A549 treated with Hydrocortisone at 1 μM for 4 hours (cell line): ENCODE measurements around the gene NSMCE3. TPM values are rescaled to one million over a fixed set of nuclear protein-coding genes. Genes with fewer than 3 reads are reported as not detected.

Experiments used
- total RNA-seq: library from RNA; stranded (reverse); fragments of 200-300 nt; extraction: Qiagen RNA extraction; gene quantifications from 5 replicates; pipeline ENCODE4 v1.2.3, GENCODE V29; 2022

Gene NSMCE3
- 14.3 to 16.7 TPM (median 14.5 TPM) in 5 replicates for total RNA-seq

GRCh38 chr15:29269485-29270168 lies at the start of gene NSMCE3:
Gene NSMCE3 (minus strand): TSS chr15:29269822. CDS start chr15:29269705, 117 bp downstream.

